Retina (tissue), 1 donor: ENCODE results near the gene TRAM1L1.

Experiments
- DNase-seq: peaks from one replicate; pipeline ENCODE4 v3.0.0-alpha.2; 2016

The TRAM1L1 gene

GRCh38 chr4:117084866-117085701, at the start of gene TRAM1L1:
TRAM1L1 (minus strand) TSS chr4:117085576; CDS start chr4:117085393, 183 bp downstream.
- peak; percentile 93 for DNase-seq

GRCh38 chr4:117134386-117134785, 49.0 kb upstream of the TRAM1L1 start:
- DNase-seq = peak; percentile 45

- no peak for DNase-seq
Observed at GRCh38 chr4:117096886-117097285, 11.5 kb upstream of the TRAM1L1 start.

GRCh38 chr4:117096462-117096861, 11.1 kb upstream of the TRAM1L1 start:
- no peak for DNase-seq

GRCh38 chr4:117093571-117093970, 8.2 kb upstream of the TRAM1L1 start:
- DNase-seq = no peak

GRCh38 chr4:117077760-117078159, 7.6 kb downstream of the TRAM1L1 start:
- no peak for DNase-seq

GRCh38 chr4:117068120-117068519, 17.3 kb downstream of the TRAM1L1 start:
- DNase-seq = no peak

GRCh38 chr4:117063961-117064696, 21.2 kb downstream of the TRAM1L1 start:
- no peak for DNase-seq

GRCh38 chr4:117042962-117043361, 42.4 kb downstream of the TRAM1L1 start:
- DNase-seq = no peak
